ENCODE data around the gene BLACAT1. TPM values are rescaled to one million over a fixed set of nuclear protein-coding genes. Genes with fewer than 3 reads are reported as not detected.

BLACAT1 gene
- total RNA-seq, 1 donor = not detected

DNA sequence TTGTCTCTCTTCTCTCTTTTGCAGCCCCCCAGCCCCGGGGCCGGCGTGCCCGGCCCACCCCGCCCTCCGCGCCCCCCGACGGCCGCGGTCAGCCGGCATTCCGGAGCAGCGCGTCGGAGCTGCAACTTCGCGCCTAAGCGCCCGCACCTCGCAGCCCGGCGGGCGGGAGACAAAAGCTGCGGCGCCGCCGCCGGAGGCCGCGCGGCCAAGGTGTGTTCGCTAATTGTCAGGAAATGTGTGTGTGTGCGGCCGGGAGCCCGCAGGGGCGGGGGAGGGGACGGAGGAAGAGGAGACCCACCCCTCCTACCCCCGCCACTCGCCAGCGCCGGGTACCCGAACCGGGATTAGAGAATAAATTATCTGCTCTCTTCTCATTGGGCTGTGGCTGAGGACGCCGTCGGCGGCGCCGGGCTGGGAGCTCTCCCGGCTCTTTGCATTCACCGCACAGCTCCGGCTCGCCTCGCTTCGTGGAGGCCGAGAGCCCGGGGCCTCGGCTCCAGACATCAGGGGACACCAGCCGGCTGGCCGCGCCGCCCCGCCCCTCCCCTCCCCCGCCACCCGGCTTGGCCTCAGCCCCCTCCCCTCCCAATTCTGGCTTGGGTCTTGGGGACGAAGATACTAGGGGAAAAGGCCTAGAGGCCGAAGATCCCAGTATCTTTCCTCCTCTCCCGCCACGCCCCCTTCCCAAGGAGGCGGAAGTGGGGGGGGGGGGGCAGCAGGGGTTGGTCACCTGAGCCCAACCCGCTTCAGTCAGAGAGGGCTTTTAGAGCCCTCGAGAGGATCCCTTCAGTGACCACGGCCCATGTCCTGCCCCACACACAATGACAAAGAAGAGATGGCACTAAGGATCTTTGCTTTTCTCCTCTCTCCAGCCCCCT, 1.3 kb upstream of the BLACAT1 start:
- TF ChIP-seq, protein P1, sequence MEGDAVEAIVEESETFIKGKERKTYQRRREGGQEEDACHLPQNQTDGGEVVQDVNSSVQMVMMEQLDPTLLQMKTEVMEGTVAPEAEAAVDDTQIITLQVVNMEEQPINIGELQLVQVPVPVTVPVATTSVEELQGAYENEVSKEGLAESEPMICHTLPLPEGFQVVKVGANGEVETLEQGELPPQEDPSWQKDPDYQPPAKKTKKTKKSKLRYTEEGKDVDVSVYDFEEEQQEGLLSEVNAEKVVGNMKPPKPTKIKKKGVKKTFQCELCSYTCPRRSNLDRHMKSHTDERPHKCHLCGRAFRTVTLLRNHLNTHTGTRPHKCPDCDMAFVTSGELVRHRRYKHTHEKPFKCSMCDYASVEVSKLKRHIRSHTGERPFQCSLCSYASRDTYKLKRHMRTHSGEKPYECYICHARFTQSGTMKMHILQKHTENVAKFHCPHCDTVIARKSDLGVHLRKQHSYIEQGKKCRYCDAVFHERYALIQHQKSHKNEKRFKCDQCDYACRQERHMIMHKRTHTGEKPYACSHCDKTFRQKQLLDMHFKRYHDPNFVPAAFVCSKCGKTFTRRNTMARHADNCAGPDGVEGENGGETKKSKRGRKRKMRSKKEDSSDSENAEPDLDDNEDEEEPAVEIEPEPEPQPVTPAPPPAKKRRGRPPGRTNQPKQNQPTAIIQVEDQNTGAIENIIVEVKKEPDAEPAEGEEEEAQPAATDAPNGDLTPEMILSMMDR (IDR thresholded peaks at IDR 0.05; ENCODE audit: extremely low read depth, low read depth, low read length) = no peak
- H4K20me1 ChIP-seq (ENCODE audit: insufficient read depth, low read length) = peaks cover 2% of the 10 kb centered on the region
- H3K9me3 ChIP-seq (ENCODE audit: low read depth, low read length) = no peaks in the 10 kb centered on the region
- no peaks in the 10 kb centered on the region for H3K4me1 ChIP-seq (ENCODE audit: insufficient read depth, low read length)
- H3K79me2 ChIP-seq (ENCODE audit: insufficient read depth, low read length) = no peaks in the 10 kb centered on the region
- H2AFZ ChIP-seq (ENCODE audit: low read length) = no peak overlapping the region
- no peaks in the 10 kb centered on the region for H3K36me3 ChIP-seq (ENCODE audit: insufficient read depth, low read length)
- H3K4me2 ChIP-seq (ENCODE audit: insufficient read depth, low read length) = no peak overlapping the region
- H3K27ac ChIP-seq (ENCODE audit: low read depth, low read length) = no peak overlapping the region
- DNase-seq (ENCODE audit: insufficient read length, low spot score, missing footprints) = peak; percentile 89
- peaks cover 76% of the 10 kb centered on the region for H3K27me3 ChIP-seq (ENCODE audit: insufficient read depth, low read length)
- no peak overlapping the region for H3K4me3 ChIP-seq (ENCODE audit: insufficient read depth, low read length)

DNA sequence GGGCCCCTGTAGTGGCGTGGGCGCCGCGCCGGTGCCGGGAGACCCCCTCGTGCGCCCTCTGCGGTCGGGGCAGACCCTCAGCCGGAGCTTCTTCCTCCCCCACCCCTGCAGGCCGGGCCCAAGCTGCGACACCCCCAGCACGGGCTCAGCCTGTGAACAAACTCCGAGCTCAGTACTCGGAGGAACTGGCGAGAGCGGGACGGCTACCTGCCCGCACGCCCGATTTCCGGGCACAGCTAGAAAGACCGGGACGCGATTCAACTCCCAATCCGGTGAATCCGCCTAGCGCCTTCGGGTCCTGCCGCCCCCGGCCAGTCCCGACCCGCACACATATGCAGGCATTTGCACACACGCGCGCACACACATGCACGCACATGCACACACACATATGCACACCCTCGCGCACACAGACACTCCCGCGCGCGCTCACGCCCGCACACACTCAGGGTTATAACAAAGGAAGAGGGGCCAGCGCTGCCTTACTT, 580 bp upstream of the BLACAT1 start:
- Histone ChIP-seq H3K27me3 (ENCODE audit: insufficient read depth, low read length) (peaks cover 78% of the 10 kb centered on the region), H3K9me3 (ENCODE audit: low read depth, low read length) (no peaks in the 10 kb centered on the region), H3K4me3 (ENCODE audit: insufficient read depth, low read length) (no peak overlapping the region), H3K27ac (ENCODE audit: low read depth, low read length) (no peak overlapping the region), H3K36me3 (ENCODE audit: insufficient read depth, low read length) (no peaks in the 10 kb centered on the region), H4K20me1 (ENCODE audit: insufficient read depth, low read length) (peaks cover 2% of the 10 kb centered on the region), H3K4me2 (ENCODE audit: insufficient read depth, low read length) (no peak overlapping the region), H3K4me1 (ENCODE audit: insufficient read depth, low read length) (no peaks in the 10 kb centered on the region), H2AFZ (ENCODE audit: low read length) (no peak overlapping the region), H3K79me2 (ENCODE audit: insufficient read depth, low read length) (no peaks in the 10 kb centered on the region)
- peak; percentile 69 for DNase-seq (ENCODE audit: insufficient read length, low spot score, missing footprints)
- TF ChIP-seq, protein P1 (IDR thresholded peaks at IDR 0.05; ENCODE audit: extremely low read depth, low read depth, low read length) = no peak

DNA sequence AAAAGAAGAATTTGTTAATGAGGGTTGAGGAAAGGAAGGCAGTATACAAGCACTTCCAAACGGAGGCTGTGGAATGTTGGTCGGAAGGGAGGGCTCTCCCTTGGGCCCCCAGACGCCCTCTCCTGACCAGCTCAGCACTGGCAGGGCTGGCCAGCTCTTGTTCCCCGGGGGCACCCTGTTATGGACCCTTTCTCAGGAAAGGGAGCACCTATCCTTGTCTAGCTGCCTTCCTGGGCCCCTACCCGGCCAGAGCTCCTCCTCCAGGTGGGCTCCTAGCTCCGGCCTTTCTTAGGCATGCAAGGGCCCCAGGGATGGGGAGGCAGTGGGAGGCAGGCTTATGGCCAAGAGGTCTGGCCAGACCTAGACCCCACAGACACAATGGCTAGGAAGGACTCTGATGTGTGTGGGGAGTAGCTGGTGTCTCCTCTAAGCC, 926 bp downstream of the BLACAT1 start:
- Histone ChIP-seq H3K4me2 (ENCODE audit: insufficient read depth, low read length) (no peak overlapping the region), H3K27ac (ENCODE audit: low read depth, low read length) (no peak overlapping the region), H3K27me3 (ENCODE audit: insufficient read depth, low read length) (peaks cover 80% of the 10 kb centered on the region), H3K4me3 (ENCODE audit: insufficient read depth, low read length) (no peak overlapping the region), H3K79me2 (ENCODE audit: insufficient read depth, low read length) (no peaks in the 10 kb centered on the region), H3K9me3 (ENCODE audit: low read depth, low read length) (no peaks in the 10 kb centered on the region), H2AFZ (ENCODE audit: low read length) (no peak overlapping the region), H3K36me3 (ENCODE audit: insufficient read depth, low read length) (no peaks in the 10 kb centered on the region), H4K20me1 (ENCODE audit: insufficient read depth, low read length) (peaks cover 2% of the 10 kb centered on the region), H3K4me1 (ENCODE audit: insufficient read depth, low read length) (no peaks in the 10 kb centered on the region)
- TF ChIP-seq, protein P1 (IDR thresholded peaks at IDR 0.05; ENCODE audit: extremely low read depth, low read depth, low read length) = no peak
- DNase-seq (ENCODE audit: insufficient read length, low spot score, missing footprints) = peak; percentile 77

DNA sequence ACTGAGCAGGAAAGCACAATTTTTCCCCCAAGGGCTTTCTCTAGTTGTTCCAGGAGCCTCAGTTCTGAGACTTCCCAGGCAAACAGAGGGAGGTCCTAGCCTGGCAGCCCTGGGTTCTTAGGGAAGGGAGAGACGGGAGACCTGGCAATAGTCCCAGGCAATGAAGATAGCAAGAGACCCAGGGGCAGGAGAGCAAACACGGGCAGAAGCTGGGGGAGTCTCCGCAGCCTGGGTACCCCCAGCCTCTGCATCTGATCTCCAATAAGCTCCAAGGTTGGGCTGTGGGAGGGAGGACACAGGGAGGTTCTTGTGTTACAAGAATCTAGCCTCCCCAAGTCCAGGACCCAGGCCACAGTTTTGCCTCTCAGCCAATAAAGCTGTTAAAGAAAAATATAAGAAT, 2.4 kb downstream of the BLACAT1 start:
- Histone ChIP-seq H3K36me3 (ENCODE audit: insufficient read depth, low read length) (no peaks in the 10 kb centered on the region), H3K9me3 (ENCODE audit: low read depth, low read length) (no peaks in the 10 kb centered on the region), H3K27ac (ENCODE audit: low read depth, low read length) (no peak overlapping the region), H3K27me3 (ENCODE audit: insufficient read depth, low read length) (peaks cover 75% of the 10 kb centered on the region), H3K79me2 (ENCODE audit: insufficient read depth, low read length) (no peaks in the 10 kb centered on the region), H4K20me1 (ENCODE audit: insufficient read depth, low read length) (peaks cover under 1% of the 10 kb centered on the region), H3K4me1 (ENCODE audit: insufficient read depth, low read length) (peaks cover 6% of the 10 kb centered on the region), H2AFZ (ENCODE audit: low read length) (no peak overlapping the region), H3K4me3 (ENCODE audit: insufficient read depth, low read length) (no peak overlapping the region), H3K4me2 (ENCODE audit: insufficient read depth, low read length) (no peak overlapping the region)
- TF ChIP-seq, protein P1 (IDR thresholded peaks at IDR 0.05; ENCODE audit: extremely low read depth, low read depth, low read length) = no peak
- DNase-seq (ENCODE audit: insufficient read length, low spot score, missing footprints) = peak; percentile 84

Measured in osteoblast (primary cell).